OCI-LY3 (cell line): Measurements from ENCODE around the gene SLC9A4.

Experiments
- H2AFZ ChIP-seq: fragments of 200-600, 300-600 bp; shearing (Covaris generic); 2 replicates; pipeline ENCODE4 v1.6.0; 2014; ENCODE audit warnings: antibody characterized with exemption, low read depth, low read length
- H3K27ac ChIP-seq: fragments of 200-600, 300-600 bp; sonication (generic); 2 replicates; pipeline ENCODE4 v1.5.1; 2014; ENCODE audit warnings: mild to moderate bottlenecking, low read length, moderate library complexity, mixed read lengths
- H3K27me3 ChIP-seq: fragments of 200-600, 300-600 bp; sonication (generic); 2 replicates; pipeline ENCODE4 v1.6.1; 2014; ENCODE audit warnings: low read depth, low read length, mixed read lengths
- H3K36me3 ChIP-seq: fragments of 200-600, 300-600 bp; sonication (generic); replicated peaks from 2 replicates; pipeline ENCODE3; 2014; ENCODE audit warnings: low read depth, low read length, mixed read lengths
- H3K4me1 ChIP-seq: fragments of 300-600, 200-600 bp; sonication (generic); 2 replicates; pipeline ENCODE4 v1.6.1; 2014; ENCODE audit warnings: low read length, mixed read lengths
- H3K4me2 ChIP-seq: fragments of 200-600, 300-600 bp; sonication (generic); 2 replicates; pipeline ENCODE4 v1.6.1; 2014; ENCODE audit warnings: low read length, mixed read lengths
- H3K4me3 ChIP-seq: fragments of 300-600, 200-600 bp; sonication (generic); 2 replicates; pipeline ENCODE4 v1.5.1; 2014; ENCODE audit warnings: antibody characterized with exemption, mild to moderate bottlenecking, low read length, moderate library complexity
- H3K79me2 ChIP-seq: fragments of 300-600, 200-600 bp; shearing (Covaris generic); 2 replicates; pipeline ENCODE4 v1.6.1; 2014; ENCODE audit warnings: mild to moderate bottlenecking, low read length, mixed read lengths
- H3K9ac ChIP-seq: fragments of 300-600, 200-600 bp; shearing (Covaris generic); 2 replicates; pipeline ENCODE4 v1.6.0; 2014; ENCODE audit warnings: mild to moderate bottlenecking, low read length, moderate library complexity
- H3K9me3 ChIP-seq: fragments of 200-600, 300-600 bp; shearing (Covaris generic); 2 replicates; pipeline ENCODE4 v1.6.1; 2014; ENCODE audit warnings: low read length, mixed read lengths; ENCODE audit not compliant: insufficient read depth
- H4K20me1 ChIP-seq: fragments of 200-600, 300-600 bp; sonication (generic); 2 replicates; pipeline ENCODE4 v1.6.1; 2016; ENCODE audit warnings: low read length, mixed read lengths; ENCODE audit not compliant: insufficient read depth
- EZH2phosphoT487 ChIP-seq: fragments of 200-600 bp; shearing (Covaris generic); IDR thresholded peaks from 2 replicates; pipeline ENCODE4 v1.6.1; 2018; ENCODE audit warnings: antibody characterized with exemption, mixed run types, low read depth
- TF ChIP-seq, protein P1 (sequence below): fragments of 200-600, 300-600 bp; sonication (generic); IDR thresholded peaks from 2 replicates; pipeline ENCODE4 v1.5.1; 2014; ENCODE audit warnings: antibody characterized with exemption, low read length, low read depth

SLC9A4 gene

DNA sequence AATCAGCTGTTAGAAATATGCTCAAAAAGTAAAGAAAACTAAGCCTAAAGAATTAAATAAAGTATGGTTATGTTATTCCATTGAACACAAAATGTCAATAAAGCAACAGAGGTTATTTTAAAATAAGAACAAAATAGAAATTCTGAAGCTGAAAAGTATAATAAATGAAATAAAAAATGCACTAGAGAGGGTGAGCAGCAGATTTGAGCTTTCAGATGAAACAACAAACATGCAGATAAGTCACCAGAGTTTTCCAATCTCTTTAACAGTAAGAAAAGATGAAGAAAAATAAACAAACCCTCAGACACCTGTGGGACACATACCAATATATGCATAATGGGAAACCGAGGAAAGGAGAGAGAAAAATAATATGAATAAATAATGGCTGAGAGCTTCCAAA lies 76.0 kb downstream of the SLC9A4 start:
- Histone ChIP-seq H3K27ac (no peak overlapping the region), H3K9ac (no peak overlapping the region), H3K36me3 (no peaks in the 10 kb centered on the region), H4K20me1 (no peaks in the 10 kb centered on the region), H3K79me2 (no peaks in the 10 kb centered on the region), H3K4me2 (no peak overlapping the region), H2AFZ (no peak overlapping the region), H3K27me3 (no peaks in the 10 kb centered on the region), H3K4me1 (no peaks in the 10 kb centered on the region), H3K4me3 (no peak overlapping the region), H3K9me3 (peaks cover 11% of the 10 kb centered on the region; the same call in 1 of the 2 replicates)
- TF ChIP-seq EZH2phosphoT487 = no peak
- TF ChIP-seq, protein P1, sequence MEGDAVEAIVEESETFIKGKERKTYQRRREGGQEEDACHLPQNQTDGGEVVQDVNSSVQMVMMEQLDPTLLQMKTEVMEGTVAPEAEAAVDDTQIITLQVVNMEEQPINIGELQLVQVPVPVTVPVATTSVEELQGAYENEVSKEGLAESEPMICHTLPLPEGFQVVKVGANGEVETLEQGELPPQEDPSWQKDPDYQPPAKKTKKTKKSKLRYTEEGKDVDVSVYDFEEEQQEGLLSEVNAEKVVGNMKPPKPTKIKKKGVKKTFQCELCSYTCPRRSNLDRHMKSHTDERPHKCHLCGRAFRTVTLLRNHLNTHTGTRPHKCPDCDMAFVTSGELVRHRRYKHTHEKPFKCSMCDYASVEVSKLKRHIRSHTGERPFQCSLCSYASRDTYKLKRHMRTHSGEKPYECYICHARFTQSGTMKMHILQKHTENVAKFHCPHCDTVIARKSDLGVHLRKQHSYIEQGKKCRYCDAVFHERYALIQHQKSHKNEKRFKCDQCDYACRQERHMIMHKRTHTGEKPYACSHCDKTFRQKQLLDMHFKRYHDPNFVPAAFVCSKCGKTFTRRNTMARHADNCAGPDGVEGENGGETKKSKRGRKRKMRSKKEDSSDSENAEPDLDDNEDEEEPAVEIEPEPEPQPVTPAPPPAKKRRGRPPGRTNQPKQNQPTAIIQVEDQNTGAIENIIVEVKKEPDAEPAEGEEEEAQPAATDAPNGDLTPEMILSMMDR = no peak

DNA sequence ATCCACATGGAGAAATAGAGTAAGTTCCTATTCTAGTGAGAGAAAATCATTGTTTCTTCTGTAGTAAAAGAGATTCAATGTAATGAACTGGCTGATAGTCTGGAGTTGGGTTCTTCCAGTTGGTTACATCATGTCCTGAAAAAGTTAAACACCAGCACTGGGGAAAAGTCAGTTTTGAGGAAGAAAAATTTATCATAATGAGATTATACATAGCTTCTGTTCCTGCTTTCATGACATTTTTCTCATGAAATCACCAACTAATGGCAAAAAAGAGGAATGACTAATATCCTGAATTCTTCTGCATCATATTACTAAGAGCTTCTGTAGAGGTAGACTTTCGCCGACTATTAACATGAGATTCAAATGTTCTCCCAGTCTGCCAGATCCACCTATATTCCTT lies 77.1 kb downstream of the SLC9A4 start:
- Histone ChIP-seq H3K9me3 (peaks cover 11% of the 10 kb centered on the region; the same call in 1 of the 2 replicates), H3K36me3 (no peaks in the 10 kb centered on the region), H3K27ac (no peak overlapping the region), H3K9ac (no peak overlapping the region), H3K4me3 (no peak overlapping the region), H2AFZ (no peak overlapping the region), H3K4me1 (no peaks in the 10 kb centered on the region), H4K20me1 (no peaks in the 10 kb centered on the region), H3K79me2 (no peaks in the 10 kb centered on the region), H3K27me3 (no peaks in the 10 kb centered on the region), H3K4me2 (no peak overlapping the region)
- TF ChIP-seq, protein P1 = no peak
- TF ChIP-seq EZH2phosphoT487 = no peak

DNA sequence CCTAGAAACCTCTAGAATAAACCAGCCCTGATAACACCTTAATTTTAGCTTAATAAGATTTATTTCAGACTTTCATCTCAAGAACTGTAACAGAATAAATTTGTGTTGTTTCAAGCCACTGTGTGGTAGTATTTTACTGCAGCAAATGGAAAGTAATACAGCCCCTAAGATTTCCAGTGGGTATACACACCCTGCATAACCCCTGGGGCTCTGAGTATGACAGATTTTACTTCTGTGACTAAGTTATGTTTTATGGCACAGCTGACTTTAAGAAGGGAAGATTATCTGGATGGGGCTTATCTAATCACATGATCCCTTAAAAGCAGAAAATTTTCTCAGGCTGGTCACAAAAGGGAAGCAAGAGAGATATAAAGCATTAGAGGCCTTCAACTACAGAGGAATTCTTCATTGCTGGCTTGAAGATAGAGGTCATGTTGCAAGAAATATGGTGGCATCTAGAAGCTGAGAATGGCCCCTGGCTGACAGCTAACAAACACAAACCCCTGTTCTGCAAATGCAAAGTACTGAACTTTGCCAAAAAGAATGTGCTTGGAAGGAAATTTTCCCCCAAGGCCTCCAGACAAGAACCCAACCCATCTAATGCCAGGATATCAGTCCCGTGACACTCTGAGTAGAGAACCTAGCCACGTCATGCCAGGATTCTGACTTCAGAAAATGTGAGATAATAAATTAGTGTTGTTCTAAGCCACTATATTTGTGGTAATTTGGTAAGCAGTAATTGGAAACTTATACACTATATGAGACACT lies 78.5 kb downstream of the SLC9A4 start:
- no peaks in the 10 kb centered on the region for H3K27me3 ChIP-seq
- no peaks in the 10 kb centered on the region for H3K36me3 ChIP-seq
- H3K79me2 ChIP-seq = no peaks in the 10 kb centered on the region
- no peak overlapping the region for H3K4me2 ChIP-seq
- TF ChIP-seq EZH2phosphoT487 = no peak
- TF ChIP-seq, protein P1 = no peak
- H3K4me3 ChIP-seq = no peak overlapping the region
- peaks cover 11% of the 10 kb centered on the region; the same call in 1 of the 2 replicates for H3K9me3 ChIP-seq
- H3K4me1 ChIP-seq = no peaks in the 10 kb centered on the region
- no peaks in the 10 kb centered on the region for H4K20me1 ChIP-seq
- no peak overlapping the region for H2AFZ ChIP-seq
- no peak overlapping the region for H3K9ac ChIP-seq
- no peak overlapping the region for H3K27ac ChIP-seq

DNA sequence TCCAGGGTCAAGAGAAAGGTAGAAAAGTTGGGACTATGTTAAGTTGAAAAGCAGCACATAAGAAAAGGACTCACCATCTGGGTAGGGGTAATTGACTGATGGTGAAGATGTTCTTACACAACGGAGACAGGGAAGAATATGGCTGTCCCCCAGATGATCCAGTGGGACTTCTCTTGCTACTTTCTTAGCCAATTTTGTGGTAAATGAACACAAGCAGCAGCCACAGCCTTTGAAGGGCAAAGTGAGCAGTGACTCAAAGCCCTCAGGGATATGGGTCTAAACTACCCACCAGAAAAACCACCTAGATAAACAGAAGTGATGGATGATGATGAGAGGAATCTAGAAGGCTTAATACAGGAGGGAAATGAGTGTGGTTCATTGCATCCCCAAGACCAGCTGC lies 80.6 kb downstream of the SLC9A4 start:
- H3K36me3 ChIP-seq = no peaks in the 10 kb centered on the region
- H3K27ac ChIP-seq = no peak overlapping the region
- no peak for TF ChIP-seq EZH2phosphoT487
- TF ChIP-seq, protein P1 = no peak
- H4K20me1 ChIP-seq = no peaks in the 10 kb centered on the region
- H3K4me3 ChIP-seq = no peak overlapping the region
- H3K9ac ChIP-seq = no peak overlapping the region
- H2AFZ ChIP-seq = no peak overlapping the region
- no peaks in the 10 kb centered on the region for H3K27me3 ChIP-seq
- H3K79me2 ChIP-seq = no peaks in the 10 kb centered on the region
- H3K4me2 ChIP-seq = no peak overlapping the region
- no peaks in the 10 kb centered on the region for H3K4me1 ChIP-seq
- peaks cover 9% of the 10 kb centered on the region; the same call in 1 of the 2 replicates for H3K9me3 ChIP-seq
